ENCODE results near the gene DDX50.
"Not testable (repeated sequence)": the region's sequence is repeated elsewhere in the genome, so short reads cannot be mapped to it uniquely, and the experiment has no call there.

- not testable (repeated sequence) for TF ChIP-seq CTCF (IDR thresholded peaks at IDR 0.05); ZFX (IDR thresholded peaks at IDR 0.05; ENCODE audit: borderline replicate concordance)
Measured at GRCh38 chr10:68929157-68929556, 28.0 kb downstream of the DDX50 start.

Data from 22Rv1 (cell line).